H1 (cell line): Measurements from ENCODE around the gene C1orf21. TPM values are rescaled to one million over a fixed set of nuclear protein-coding genes. Genes with fewer than 3 reads are reported as not detected.

ENCODE experiments used
- CTCF ChIA-PET: fragments of 300-600 bp; sonication (Branson Sonifier 250); formaldehyde crosslinking; loops from one replicate; lab custom pipeline; 2021; ENCODE audit not compliant: partially characterized antibody; lab: Charles Lee
- POLR2A ChIA-PET: fragments of 300-600 bp; sonication (Branson Sonifier 250); formaldehyde crosslinking; loops from one replicate; lab custom pipeline; 2021; ENCODE audit warnings: inconsistent platforms; ENCODE audit not compliant: partially characterized antibody; lab: Charles Lee
- DNase-seq, 2 experiments: peaks; one replicate each; pipeline versions ENCODE4 v3.0.0 to v3.0.0-alpha.2; 2010 to 2022; ENCODE audit warnings: low spot score in 2 of 2, low read depth in 1 of 2, mixed read lengths in 1 of 2
- FAIRE-seq: peaks from 2 replicates; lab custom pipeline; 2011; peaks lifted over from hg19 to GRCh38; lab: Jason Lieb, UNC
- H2AFZ ChIP-seq: 2 replicates; pipeline ENCODE4 v1.8.1; 2012; ENCODE audit warnings: low read length, inconsistent platforms
- H2AK5ac ChIP-seq: 2 replicates; pipeline ENCODE4 v1.6.1; 2013; ENCODE audit warnings: low read depth, low read length
- H2BK120ac ChIP-seq: replicated peaks from 2 replicates; pipeline ENCODE3; 2013; ENCODE audit warnings: low read depth, low read length, inconsistent platforms
- H2BK12ac ChIP-seq: 2 replicates; pipeline ENCODE4 v1.6.1; 2013; ENCODE audit warnings: low read depth, low read length
- H2BK15ac ChIP-seq: 2 replicates; pipeline ENCODE4 v1.6.1; 2013; ENCODE audit warnings: low read length
- H2BK20ac ChIP-seq: 2 replicates; pipeline ENCODE4 v1.6.1; 2013; ENCODE audit warnings: low read length
- H2BK5ac ChIP-seq: 2 replicates; pipeline ENCODE4 v1.6.1; 2013; ENCODE audit warnings: low read depth, low read length
- H3K14ac ChIP-seq: 2 replicates; pipeline ENCODE4 v1.6.1; 2013; ENCODE audit warnings: inconsistent platforms; ENCODE audit not compliant: insufficient read length
- H3K18ac ChIP-seq: 2 replicates; pipeline ENCODE4 v1.6.1; 2013; ENCODE audit warnings: low read length; ENCODE audit errors: extremely low read depth
- H3K23ac ChIP-seq: 2 replicates; pipeline ENCODE4 v1.6.1; 2013; ENCODE audit warnings: inconsistent platforms; ENCODE audit not compliant: insufficient read length
- H3K23me2 ChIP-seq: 2 replicates; pipeline ENCODE4 v1.6.1; 2013; ENCODE audit warnings: low read depth, low read length
- H3K27ac ChIP-seq: 2 replicates; pipeline ENCODE4 v1.6.1; 2011; ENCODE audit warnings: low read depth, low read length, inconsistent platforms
- H3K27me3 ChIP-seq, 4 experiments: replicated peaks in 1 of 4; 1 replicate in 1 of 4; 2 replicates in 3 of 4; pipeline versions ENCODE4 v1.6.1 to v1.8.1; 2011 to 2013; ENCODE audit warnings: low read length in 3 of 4, mild to moderate bottlenecking in 3 of 4, inconsistent platforms in 2 of 4, mixed read lengths in 2 of 4, moderate library complexity in 1 of 4; ENCODE audit not compliant: control insufficient read depth in 3 of 4, insufficient read depth in 3 of 4; ENCODE audit errors: extremely low read depth in 1 of 4
- H3K36me3 ChIP-seq, 4 experiments: 2 replicates each; pipeline versions ENCODE4 v1.6.1 to v1.8.1; 2011 to 2013; ENCODE audit warnings: mild to moderate bottlenecking in 4 of 4, low read length in 3 of 4, moderate library complexity in 2 of 4, control low read depth in 1 of 4, inconsistent platforms in 1 of 4; ENCODE audit not compliant: insufficient read depth in 4 of 4, control insufficient read depth in 2 of 4
- H3K4ac ChIP-seq: replicated peaks from 2 replicates; pipeline ENCODE3; 2013; ENCODE audit warnings: low read length, low read depth, mixed read lengths, inconsistent platforms; ENCODE audit not compliant: insufficient read length
- H3K4me1 ChIP-seq, 4 experiments: replicated peaks in 1 of 4; 1 replicate in 1 of 4; 2 replicates in 3 of 4; pipeline versions ENCODE4 v1.6.1 to v1.8.1; 2011 to 2013; ENCODE audit warnings: low read length in 3 of 4, inconsistent platforms in 2 of 4, mixed read lengths in 1 of 4; ENCODE audit not compliant: insufficient read depth in 4 of 4, control insufficient read depth in 3 of 4
- H3K4me2 ChIP-seq, 2 experiments: 2 replicates each; pipeline versions ENCODE4 v1.6.1 to v1.8.1; 2011 to 2013; ENCODE audit warnings: low read depth in 2 of 2, low read length in 2 of 2, control low read depth in 1 of 2, inconsistent platforms in 1 of 2, mild to moderate bottlenecking in 1 of 2; ENCODE audit not compliant: insufficient read depth in 1 of 2
- H3K4me3 ChIP-seq, 4 experiments: fragments of 200-600, 300-600 bp in 1 of 4; sonication (generic), shearing (Covaris generic), sonication (Bioruptor Twin) in 1 of 4; 2 replicates each; pipeline versions ENCODE4 v1.5.1 to v1.8.1; 2011 to 2016; ENCODE audit warnings: low read length in 4 of 4, low read depth in 3 of 4, control low read depth in 2 of 4, inconsistent platforms in 2 of 4, mild to moderate bottlenecking in 2 of 4, mixed read lengths in 1 of 4, moderate library complexity in 1 of 4; ENCODE audit not compliant: insufficient read depth in 2 of 4; ENCODE audit errors: extremely low read depth in 1 of 4
- H3K56ac ChIP-seq: replicated peaks from 2 replicates; pipeline ENCODE3; 2013; ENCODE audit warnings: low read depth, mild to moderate bottlenecking, mixed read lengths, low read length, inconsistent platforms; ENCODE audit not compliant: insufficient read length
- H3K79me1 ChIP-seq: 2 replicates; pipeline ENCODE4 v1.6.1; 2013; ENCODE audit warnings: low read depth, low read length, control low read depth
- H3K79me2 ChIP-seq, 2 experiments: 2 replicates each; pipeline versions ENCODE4 v1.6.1 to v1.8.1; 2012 to 2013; ENCODE audit warnings: low read length in 2 of 2, mild to moderate bottlenecking in 2 of 2, inconsistent platforms in 1 of 2; ENCODE audit not compliant: insufficient read depth in 2 of 2, control insufficient read depth in 1 of 2
- H3K9ac ChIP-seq, 4 experiments: replicated peaks in 1 of 4; 1 replicate in 1 of 4; 2 replicates in 3 of 4; pipeline versions ENCODE4 v1.6.1 to v1.8.1; 2011 to 2013; ENCODE audit warnings: low read depth in 3 of 4, low read length in 3 of 4, control low read depth in 2 of 4, mild to moderate bottlenecking in 2 of 4, moderate library complexity in 2 of 4, inconsistent platforms in 1 of 4; ENCODE audit errors: extremely low read depth in 1 of 4
- H3K9me3 ChIP-seq, 2 experiments: 2 replicates each; pipeline versions ENCODE4 v1.6.1 to v1.8.1; 2012 to 2013; ENCODE audit warnings: mild to moderate bottlenecking in 2 of 2, moderate library complexity in 2 of 2, control low read depth in 1 of 2, inconsistent platforms in 1 of 2, low read depth in 1 of 2, low read length in 1 of 2, mixed read lengths in 1 of 2; ENCODE audit not compliant: insufficient read depth in 2 of 2
- H4K20me1 ChIP-seq, 2 experiments: replicated peaks in 1 of 2; 2 replicates each; pipeline versions ENCODE3 to v1.8.1; 2011 to 2013; ENCODE audit warnings: inconsistent platforms in 2 of 2, low read length in 2 of 2, mild to moderate bottlenecking in 1 of 2; ENCODE audit not compliant: insufficient read depth in 2 of 2, control insufficient read depth in 1 of 2
- H4K5ac ChIP-seq: 2 replicates; pipeline ENCODE4 v1.6.1; 2013; ENCODE audit warnings: low read length, low read depth, mixed read lengths, inconsistent platforms; ENCODE audit not compliant: insufficient read length
- H4K8ac ChIP-seq: 2 replicates; pipeline ENCODE4 v1.8.0; 2013; ENCODE audit warnings: mild to moderate bottlenecking, moderate library complexity, low read length, inconsistent platforms; ENCODE audit not compliant: insufficient read depth; ENCODE audit errors: extremely low read depth
- H4K91ac ChIP-seq: replicated peaks from 2 replicates; pipeline ENCODE3; 2013; ENCODE audit warnings: low read length, mixed read lengths, inconsistent platforms; ENCODE audit not compliant: insufficient read length
- BRCA1 ChIP-seq: IDR thresholded peaks from 2 replicates; pipeline ENCODE4 v1.6.1; 2012; ENCODE audit warnings: low read depth, low read length, improper control_type of control experiment
- CBX8 ChIP-seq: fragments of 300-800, 300-1000 bp; sonication (generic); IDR thresholded peaks from 2 replicates; pipeline ENCODE4 v1.7.1; 2016; ENCODE audit warnings: low read depth, low read length, borderline replicate concordance
- CHD1 ChIP-seq: IDR thresholded peaks from 2 replicates; pipeline ENCODE4 v1.6.1; 2012; ENCODE audit warnings: low read depth, low read length, improper control_type of control experiment
- CHD2 ChIP-seq: IDR thresholded peaks from 2 replicates; pipeline ENCODE4 v1.6.1; 2012; ENCODE audit warnings: low read length, improper control_type of control experiment
- POLR2A ChIP-seq, 2 experiments: IDR thresholded peaks; 1 replicate in 1 of 2; 2 replicates in 1 of 2; pipeline ENCODE4 v1.6.1; 2011; ENCODE audit warnings: low read depth in 2 of 2, low read length in 2 of 2, mild to moderate bottlenecking in 2 of 2; ENCODE audit errors: control extremely low read depth in 1 of 2
- WGBS, 2 experiments: shearing (Covaris generic) in 1 of 2; methylation state at CpG; one replicate each; pipeline versions ENCODE4 v1.1.6 to v1.1.7; 2013 to 2015; ENCODE audit warnings: low lambda C conversion rate in 2 of 2, mixed read lengths in 2 of 2, inconsistent platforms in 1 of 2, low coverage in 1 of 2, missing lambda C conversion rate in 1 of 2; ENCODE audit not compliant: insufficient replicate concordance in 2 of 2, insufficient coverage in 1 of 2, insufficient read length in 1 of 2; ENCODE audit errors: extremely low coverage in 1 of 2, missing lambda C conversion rate in 1 of 2; 5-methylcytosine and 5-hydroxymethylcytosine counted together
- polyA plus RNA-seq, 7 experiments: library from polyadenylated mRNA; depleted of rRNA in 3 of 7; stranded (reverse) in 5 of 7; unstranded in 2 of 7; fragments of >200 nt in 5 of 7; fragments of 200-250 nt in 2 of 7; gene quantifications; 1 replicate in 5 of 7; 2 replicates in 1 of 7; 4 replicates in 1 of 7; pipeline versions ENCODE4 v1.2.1 to v1.2.3, GENCODE V29; 2011 to 2013; ENCODE audit warnings: missing spikeins in 2 of 7, mixed read lengths in 2 of 7
- total RNA-seq: library from RNA; stranded (reverse); fragmentation: NEBNext Ultra II Directional; extraction: Animal tissue kit (Norgen Biotek cat#: 25700); gene quantifications from 2 replicates; pipeline ENCODE4 v1.2.1, GENCODE V29; 2021

C1orf21 gene
- total and polyA plus RNA-seq, 2 of the 8 experiments (the other 6 are each of a cell fraction or from before 2014, with no cell fraction given): 16.6 to 51.0 TPM

DNA sequence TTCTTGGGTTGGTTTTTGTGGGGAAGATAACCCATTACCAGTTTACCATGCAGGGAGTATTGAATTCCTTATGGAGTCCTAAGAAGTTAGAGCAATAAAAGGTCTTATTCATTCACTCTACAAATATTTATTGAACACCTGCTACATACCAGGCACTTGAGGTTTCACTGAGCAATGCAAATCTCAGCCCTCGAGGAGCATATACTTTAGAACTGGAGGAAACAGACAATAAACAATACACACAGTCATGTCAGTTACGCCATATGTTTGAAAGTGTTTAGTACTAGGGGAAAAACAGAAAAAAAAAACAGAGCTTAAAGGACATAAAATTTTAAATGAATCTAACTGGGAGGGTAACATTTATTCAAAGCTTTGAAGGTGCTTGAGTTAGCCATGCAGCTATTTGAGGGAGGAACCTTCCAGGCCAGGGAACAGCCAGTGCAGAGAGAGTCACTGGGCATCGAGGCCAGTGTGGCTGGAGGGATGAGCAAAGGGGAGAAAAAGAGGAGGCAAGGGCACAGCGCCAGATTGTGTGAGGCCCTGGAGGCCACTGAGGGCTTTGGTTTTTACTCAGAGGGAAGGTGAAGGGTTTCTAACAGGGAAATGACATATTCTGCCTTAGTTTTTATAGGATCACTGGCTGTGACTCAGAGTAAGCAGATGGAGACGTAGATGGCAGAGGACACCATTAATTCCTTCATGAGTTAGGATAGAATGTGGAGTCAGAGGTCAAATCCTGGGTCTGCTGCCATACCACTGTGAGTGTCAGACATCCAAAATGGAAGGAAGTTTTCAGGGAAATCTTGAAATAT is 32.7 kb downstream of the C1orf21 start:
- Histone ChIP-seq H3K18ac (no peak overlapping the region), H4K8ac (no peak overlapping the region), H3K23ac (no peak overlapping the region), H4K5ac (no peak overlapping the region), H4K20me1 (peaks cover 5 to 6% of the 10 kb centered on the region in 2 experiments), H3K23me2 (peaks cover 3% of the 10 kb centered on the region; the same call in 1 of the 2 replicates), H3K79me1 (peaks cover 5% of the 10 kb centered on the region; the same call in 1 of the 2 replicates), H4K91ac (no peak overlapping the region), H2BK20ac (no peak overlapping the region), H3K4ac (no peak overlapping the region), H3K56ac (no peak overlapping the region), H3K27ac (no peak overlapping the region; the same call in 1 of the 2 replicates), H3K9ac (no peak overlapping the region), H3K4me1 (peaks cover 1 to 18% (median 8%) of the 10 kb centered on the region in 4 experiments; a peak in 6 of 7 replicates), H2AK5ac (no peak overlapping the region), H3K14ac (no peak overlapping the region), H3K27me3 (no peaks in the 10 kb centered on the region), H2BK15ac (no peak overlapping the region), H3K4me3 (no peak overlapping the region), H3K9me3 (no peaks in the 10 kb centered on the region), H2BK120ac (no peak overlapping the region), H3K4me2 (no peak overlapping the region), H3K36me3 (no peaks in the 10 kb centered on the region), H2BK12ac (no peak overlapping the region), H2BK5ac (no peak overlapping the region), H2AFZ (no peak overlapping the region), H3K79me2 (peaks cover 12 to 98% of the 10 kb centered on the region in 2 experiments; a peak in 3 of 4 replicates)
- ChIA-PET CTCF (no interaction called here), POLR2A (no interaction called here)
- no peak for DNase-seq
- FAIRE-seq: no peak
- WGBS, 2 experiments: 83% methylated on average over 5 of the region's 5 CpGs; no CpG with 5 or more reads in 1 of the 2 experiments
- no peak for TF ChIP-seq POLR2A (IDR thresholded peaks at IDR 0.05; ENCODE audit: control extremely low read depth in 1 of 2, low read depth in 2 of 2, low read length in 2 of 2)
- no peak for TF ChIP-seq BRCA1
- no peak for TF ChIP-seq CBX8
- no peak for TF ChIP-seq CHD2
- TF ChIP-seq CHD1: no peak
